ENCODE results near the gene PDP2.
A peak's percentile ranks its signal among the peaks of the same experiment; 100 is the strongest.
"Not testable (repeated sequence)": the region's sequence is repeated elsewhere in the genome, so short reads cannot be mapped to it uniquely, and the experiment has no call there.

Gene PDP2

GRCh38 chr16:66920924-66921680, 40.8 kb downstream of the PDP2 start:
- DNase-seq (ENCODE audit: low spot score), result no peak

GRCh38 chr16:66921729-66922450, 41.6 kb downstream of the PDP2 start:
- no peak for DNase-seq (ENCODE audit: low spot score)

GRCh38 chr16:66923247-66923731, 43.0 kb downstream of the PDP2 start:
- peak; percentile 33 for DNase-seq (ENCODE audit: low spot score)

GRCh38 chr16:66923866-66924265, 43.6 kb downstream of the PDP2 start:
- DNase-seq (ENCODE audit: low spot score), result no peak

- DNase-seq (ENCODE audit: low spot score), result peak; percentile 80
Observed at GRCh38 chr16:66924527-66925321, 44.4 kb downstream of the PDP2 start.

GRCh38 chr16:66925322-66925840, 45.1 kb downstream of the PDP2 start, which contains the start of gene RRAD:
Gene RRAD, minus strand, starts transcription at chr16:66925535. Its CDS starts 356 bp downstream, at chr16:66925179.
- DNase-seq (ENCODE audit: low spot score), result peak; percentile 55

- no peak for DNase-seq (ENCODE audit: low spot score)
Observed at GRCh38 chr16:66926171-66926947, 46.0 kb downstream of the PDP2 start.

- peak; percentile 86 for DNase-seq (ENCODE audit: low spot score)
Observed at GRCh38 chr16:66926961-66927436, 46.7 kb downstream of the PDP2 start.

- DNase-seq (ENCODE audit: low spot score), result no peak
Observed at GRCh38 chr16:66927918-66928649, 47.8 kb downstream of the PDP2 start.

GRCh38 chr16:66928702-66929388, 48.5 kb downstream of the PDP2 start:
- no peak for DNase-seq (ENCODE audit: low spot score)

- DNase-seq (ENCODE audit: low spot score), result no peak
Observed at GRCh38 chr16:66930189-66930588, 49.9 kb downstream of the PDP2 start.

- no peak for DNase-seq (ENCODE audit: low spot score)
Observed at GRCh38 chr16:66931665-66932064, 51.4 kb downstream of the PDP2 start.

GRCh38 chr16:66932076-66932475, 51.8 kb downstream of the PDP2 start:
- no peak for DNase-seq (ENCODE audit: low spot score)

GRCh38 chr16:66933776-66934137, 53.4 kb downstream of the PDP2 start:
- no peak for DNase-seq (ENCODE audit: low spot score)

GRCh38 chr16:66934138-66934838, 54.0 kb downstream of the PDP2 start, which contains the start of gene CIAO2B:
Gene CIAO2B, minus strand, starts transcription at chr16:66934402. Its CDS starts 38 bp downstream, at chr16:66934364.
- DNase-seq (ENCODE audit: low spot score), result peak; percentile 94

GRCh38 chr16:66934839-66935313, 54.6 kb downstream of the PDP2 start:
- not testable (repeated sequence) for DNase-seq (ENCODE audit: low spot score)

- peak; percentile 86 for DNase-seq (ENCODE audit: low spot score)
Observed at GRCh38 chr16:66935314-66936011, 55.1 kb downstream of the PDP2 start, which contains the start of gene CES2. Gene CES2, plus strand, starts transcription at chr16:66935516. Its CDS starts 120 bp downstream, at chr16:66935636.

GRCh38 chr16:66936462-66936861, 56.1 kb downstream of the PDP2 start:
- DNase-seq (ENCODE audit: low spot score), result no peak
